ENCODE data around the gene HNRNPA1. TPM values are rescaled to one million over a fixed set of nuclear protein-coding genes. Genes with fewer than 3 reads are reported as not detected.

Gene HNRNPA1
- total RNA-seq, 1 donor from 2014 or later: 1,740 TPM

Other genes with a start within 250 kb of the HNRNPA1 start
- not detected in 2 replicates for gene HOXC5, start 247.7 kb upstream of the HNRNPA1 start, total RNA-seq
- not detected in 2 replicates for gene HOXC4, start 226.9 kb upstream of the HNRNPA1 start, total RNA-seq
- gene SMUG1, start 91.7 kb upstream of the HNRNPA1 start, total RNA-seq: 28.6 and 29.6 TPM in 2 replicates
- gene CBX5, start 604 bp upstream of the HNRNPA1 start, total RNA-seq: 99.8 and 106 TPM in 2 replicates
- not detected in 2 replicates for gene NFE2, start 20.3 kb downstream of the HNRNPA1 start, total RNA-seq
- 115 and 123 TPM in 2 replicates for gene COPZ1, start 44.4 kb downstream of the HNRNPA1 start, total RNA-seq
- 2.3 and 2.4 TPM in 2 replicates for gene GPR84, start 83.8 kb downstream of the HNRNPA1 start, total RNA-seq
- gene ZNF385A, start 104.0 kb downstream of the HNRNPA1 start, total RNA-seq: 0.99 and 1.3 TPM in 2 replicates
- gene ITGA5, start 138.5 kb downstream of the HNRNPA1 start, total RNA-seq: 31.2 and 31.6 TPM in 2 replicates
- gene GTSF1, start 192.9 kb downstream of the HNRNPA1 start, total RNA-seq: 3.9 and 4.4 TPM in 2 replicates
- gene NCKAP1L, start 217.0 kb downstream of the HNRNPA1 start, total RNA-seq: 105 TPM in 2 replicates

Data from activated T-helper 1 cell treated with anti-CD3 and anti-CD28 coated beads, Interleukin-12 subunit alpha, Interleukin-12 subunit beta, Interleukin-2, Interleukin-4 antibody, amounts not matched to agents 30 ng/mL and 10 ng/mL and 1 ng/mL, durations not matched to agents 14 hours and 24 hours and 36 hours (primary cell).